NCI-H446 treated with DMSO at 0.1 percent for 48 hours (cell line): ENCODE data around the gene PARVB.

Experiments
- DNase-seq: peaks from one replicate; lab custom pipeline; 2025; lab: John Stamatoyannopoulos, UW

Gene PARVB

DNA sequence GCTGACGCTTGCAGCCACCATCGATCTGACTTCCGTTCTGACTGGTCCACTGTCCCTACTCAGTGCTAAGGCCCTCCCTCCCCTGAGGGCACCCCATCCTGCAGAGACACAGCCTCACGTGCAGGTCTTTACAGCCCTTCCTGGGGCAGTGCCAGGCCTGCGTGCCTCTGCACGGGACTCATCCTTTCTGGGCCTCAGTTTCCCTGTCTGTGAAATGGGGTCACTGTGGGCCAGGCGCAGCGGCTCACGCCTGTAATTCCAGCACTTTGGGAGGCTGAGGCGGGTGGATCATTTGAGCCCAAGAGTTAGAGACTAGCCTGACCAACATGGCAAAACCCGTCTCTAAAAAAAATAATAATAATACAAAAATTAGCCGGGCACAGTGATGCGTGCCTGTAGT lies 138.9 kb downstream of the PARVB start:
- no peak for DNase-seq

DNA sequence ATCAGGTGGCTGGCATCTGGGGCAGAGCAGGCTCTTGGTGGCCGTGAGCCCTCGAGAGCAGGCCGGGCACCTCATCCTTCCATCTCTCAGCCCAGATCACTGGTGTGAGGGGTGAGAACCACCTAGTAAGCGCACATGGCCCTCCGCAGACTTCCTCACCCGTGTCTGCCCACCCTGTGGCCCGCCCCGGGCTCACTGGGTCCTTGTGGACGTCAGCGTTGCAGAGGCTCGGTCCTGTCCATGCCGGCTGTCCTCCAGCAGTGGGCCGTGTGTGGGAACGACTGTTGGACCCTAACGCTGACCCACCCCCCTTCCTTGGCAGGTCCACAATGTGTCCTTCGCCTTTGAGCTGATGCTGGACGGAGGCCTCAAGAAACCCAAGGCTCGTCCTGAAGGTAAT lies 139.4 kb downstream of the PARVB start:
- DNase-seq = no peak

- DNase-seq = no peak
These were observed 139.9 kb downstream of the PARVB start for GRCh38 chr22:44164031-44164430.

DNA sequence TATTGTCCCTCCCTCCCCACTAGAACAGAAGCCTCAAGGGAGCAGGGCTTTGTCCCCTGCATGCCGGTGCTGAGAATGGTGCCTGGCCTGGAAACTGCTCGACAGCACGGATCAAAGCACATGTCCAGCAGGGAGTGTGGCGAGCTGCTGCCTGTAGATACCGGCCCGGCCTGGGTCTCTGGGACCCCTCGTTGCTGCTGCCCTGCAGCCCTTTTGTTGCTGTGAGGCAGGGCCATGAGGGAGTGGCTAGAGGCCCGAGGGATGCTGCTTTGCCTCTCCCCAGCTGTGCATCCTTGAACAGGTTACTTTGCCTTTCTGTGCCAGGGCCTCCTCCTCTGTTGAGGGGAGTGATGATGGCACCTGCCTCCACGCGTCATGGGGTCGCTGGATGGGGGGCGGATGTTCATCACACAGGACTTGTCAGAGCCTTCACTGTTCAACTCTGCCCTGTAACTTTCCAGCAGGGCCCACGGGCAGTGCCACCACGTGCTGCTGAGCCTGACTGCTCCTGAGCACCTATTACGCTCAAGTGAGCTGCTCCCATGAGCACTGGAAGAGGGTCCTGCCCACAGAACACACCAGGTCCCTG lies 141.3 kb downstream of the PARVB start:
- DNase-seq = no peak

- no peak for DNase-seq
These were observed 142.6 kb downstream of the PARVB start for GRCh38 chr22:44166498-44167276.

- DNase-seq = no peak
These were observed 143.4 kb downstream of the PARVB start for GRCh38 chr22:44167501-44167900.

DNA sequence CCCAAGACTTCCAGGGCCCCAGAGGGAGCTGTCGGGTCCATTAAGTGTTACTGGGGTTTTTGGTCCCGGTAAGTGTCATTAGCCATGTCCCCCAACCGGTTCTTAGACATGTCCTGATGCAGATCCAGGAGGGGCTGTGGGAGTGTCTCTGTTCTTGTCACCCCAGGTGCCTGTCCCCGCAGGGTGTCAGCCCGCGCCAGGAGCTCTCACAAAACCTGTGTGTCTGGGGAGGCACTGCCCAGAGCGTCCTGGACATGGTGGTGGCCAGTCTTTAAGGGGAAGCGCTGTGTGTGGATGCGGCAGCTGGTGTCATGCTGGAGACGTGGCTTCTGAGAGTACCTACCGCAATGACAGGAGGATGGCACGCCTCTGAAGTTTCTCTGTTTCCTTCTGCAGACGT lies 144.1 kb downstream of the PARVB start:
- no peak for DNase-seq

DNA sequence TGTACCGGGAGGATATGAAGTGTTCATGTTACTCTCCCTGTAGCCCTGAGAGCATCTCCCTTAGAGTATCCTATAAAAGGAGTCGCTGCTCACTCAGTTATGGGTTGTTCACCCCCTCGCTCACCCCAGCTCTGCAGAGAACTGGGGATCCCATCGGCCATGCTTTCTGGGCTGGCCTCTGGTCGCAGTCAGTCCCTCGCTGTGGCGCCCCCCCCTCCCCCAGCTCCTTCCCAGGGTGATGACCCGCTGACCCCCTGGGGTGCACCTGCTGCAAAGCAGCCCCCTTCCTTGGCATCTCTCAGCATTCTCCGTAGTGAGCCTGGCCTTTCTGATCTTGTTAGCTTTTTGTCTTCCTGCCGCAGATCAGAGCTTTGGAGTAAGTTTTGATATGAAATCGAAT lies 146.4 kb downstream of the PARVB start:
- DNase-seq = no peak

DNA sequence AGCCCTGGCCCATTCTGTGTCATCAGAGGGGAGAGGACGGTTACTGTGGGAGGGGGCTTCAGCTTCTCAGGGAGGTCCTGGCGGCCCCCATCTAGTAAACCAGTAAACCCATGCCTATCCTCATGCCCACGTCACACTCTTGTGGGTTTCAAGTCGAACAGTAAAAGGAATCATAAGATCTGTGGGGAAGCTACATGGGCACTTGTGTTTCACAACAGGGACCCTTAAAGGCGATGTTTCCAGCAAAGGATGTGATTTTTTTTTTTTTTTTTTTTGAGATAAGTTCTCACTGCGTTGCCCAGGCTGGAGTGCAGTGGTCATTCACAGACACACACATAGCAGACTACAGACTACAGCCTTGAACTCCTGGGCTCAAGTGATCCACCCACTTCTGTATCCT lies 147.5 kb downstream of the PARVB start:
- no peak for DNase-seq

DNA sequence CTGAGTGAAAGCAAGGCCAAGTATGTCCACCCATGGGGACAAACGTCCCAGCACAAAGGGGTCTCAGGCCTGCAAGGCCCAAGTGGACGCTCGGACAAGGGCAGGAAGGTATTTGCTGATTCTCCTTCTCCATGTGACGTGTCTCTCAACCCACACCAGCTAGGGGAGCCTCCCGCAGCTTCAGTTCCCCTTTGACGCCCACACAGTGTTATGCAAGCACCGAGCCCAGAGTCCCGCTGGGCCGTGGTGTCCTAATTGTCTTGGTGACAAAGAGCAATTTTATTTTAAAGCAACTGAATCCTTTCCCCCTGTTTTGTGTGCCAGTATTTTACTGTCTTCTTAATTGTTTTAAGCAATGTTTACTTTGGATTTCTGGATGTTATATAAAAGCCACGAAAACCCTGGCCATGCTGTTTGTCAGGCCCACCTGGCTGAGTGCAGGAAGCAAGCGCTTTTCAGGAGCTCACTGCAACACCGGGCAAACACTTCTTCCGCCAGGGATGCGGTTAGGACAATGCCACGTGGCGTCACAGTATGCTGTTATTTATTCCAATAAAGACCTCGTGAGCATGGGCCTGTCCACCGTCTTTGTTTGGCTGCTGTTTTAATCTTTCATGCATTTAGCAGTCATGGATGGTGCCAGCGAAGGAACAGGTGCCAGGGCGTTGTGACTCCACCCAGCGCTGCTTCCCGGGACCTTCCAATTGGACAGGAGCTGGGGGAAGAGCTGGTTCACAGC lies 148.4 kb downstream of the PARVB start:
- DNase-seq = no peak

- DNase-seq = no peak
These were observed 149.1 kb downstream of the PARVB start for GRCh38 chr22:44173154-44173553.

GRCh38 chr22:44175676-44176075 lies 151.6 kb downstream of the PARVB start:
- DNase-seq = no peak

GRCh38 chr22:44179196-44179988 lies 155.3 kb downstream of the PARVB start:
- no peak for DNase-seq

DNA sequence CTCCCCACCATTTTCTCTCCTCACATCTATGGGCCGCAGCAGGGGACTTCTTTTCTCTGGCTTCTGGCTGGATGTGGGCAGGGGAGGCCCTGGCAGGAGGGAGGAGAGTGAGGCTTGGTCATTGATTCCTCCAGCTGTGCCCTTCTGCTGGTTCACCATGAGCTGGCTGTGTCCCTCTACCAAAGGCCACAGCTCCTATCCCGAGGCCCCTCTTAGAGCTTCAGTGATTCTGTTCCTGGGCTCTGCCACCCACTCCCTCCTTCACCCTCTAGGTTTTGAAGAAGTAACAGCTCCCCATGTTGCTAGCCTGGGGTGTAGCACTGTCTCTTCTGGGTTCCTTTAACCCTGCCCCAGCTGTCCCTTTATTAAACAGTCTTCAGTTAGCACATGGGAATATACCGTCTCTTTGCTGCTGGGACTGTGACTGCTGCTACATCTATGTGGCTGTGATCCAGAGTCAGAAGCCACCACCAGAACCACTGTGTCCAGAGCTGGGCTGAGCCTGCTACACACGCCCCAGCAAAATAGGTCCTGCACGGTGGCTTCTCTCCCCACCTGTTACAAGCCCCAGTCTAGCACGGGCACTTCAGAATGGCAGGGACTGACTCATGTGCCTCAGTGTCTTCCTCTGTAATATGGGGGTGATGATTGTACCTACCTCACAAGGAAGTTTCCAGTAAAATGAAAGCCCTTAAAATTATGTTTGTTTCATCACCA lies 156.0 kb downstream of the PARVB start:
- no peak for DNase-seq

DNA sequence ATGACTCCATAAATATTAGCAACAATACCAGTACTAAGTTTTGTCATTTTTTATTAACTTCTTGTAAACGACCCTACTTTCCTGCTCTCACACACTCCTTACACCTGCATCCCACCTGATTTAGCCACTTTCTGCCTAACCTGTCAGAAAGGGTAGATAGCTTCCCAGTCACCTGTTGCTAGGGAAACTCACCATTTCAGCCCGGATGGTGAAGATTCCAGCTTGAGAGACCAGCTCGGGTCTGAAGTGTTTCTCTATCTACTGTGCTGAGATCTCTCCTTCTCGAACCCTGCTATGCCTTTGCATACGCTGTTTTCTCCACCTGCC lies 156.6 kb downstream of the PARVB start, which contains the start of gene PARVG:
Gene PARVG (plus strand): TSS at position 220 of the 327 bp plus-strand sequence. CDS start 2,405 bp downstream, outside the sequence.
- DNase-seq = no peak

DNA sequence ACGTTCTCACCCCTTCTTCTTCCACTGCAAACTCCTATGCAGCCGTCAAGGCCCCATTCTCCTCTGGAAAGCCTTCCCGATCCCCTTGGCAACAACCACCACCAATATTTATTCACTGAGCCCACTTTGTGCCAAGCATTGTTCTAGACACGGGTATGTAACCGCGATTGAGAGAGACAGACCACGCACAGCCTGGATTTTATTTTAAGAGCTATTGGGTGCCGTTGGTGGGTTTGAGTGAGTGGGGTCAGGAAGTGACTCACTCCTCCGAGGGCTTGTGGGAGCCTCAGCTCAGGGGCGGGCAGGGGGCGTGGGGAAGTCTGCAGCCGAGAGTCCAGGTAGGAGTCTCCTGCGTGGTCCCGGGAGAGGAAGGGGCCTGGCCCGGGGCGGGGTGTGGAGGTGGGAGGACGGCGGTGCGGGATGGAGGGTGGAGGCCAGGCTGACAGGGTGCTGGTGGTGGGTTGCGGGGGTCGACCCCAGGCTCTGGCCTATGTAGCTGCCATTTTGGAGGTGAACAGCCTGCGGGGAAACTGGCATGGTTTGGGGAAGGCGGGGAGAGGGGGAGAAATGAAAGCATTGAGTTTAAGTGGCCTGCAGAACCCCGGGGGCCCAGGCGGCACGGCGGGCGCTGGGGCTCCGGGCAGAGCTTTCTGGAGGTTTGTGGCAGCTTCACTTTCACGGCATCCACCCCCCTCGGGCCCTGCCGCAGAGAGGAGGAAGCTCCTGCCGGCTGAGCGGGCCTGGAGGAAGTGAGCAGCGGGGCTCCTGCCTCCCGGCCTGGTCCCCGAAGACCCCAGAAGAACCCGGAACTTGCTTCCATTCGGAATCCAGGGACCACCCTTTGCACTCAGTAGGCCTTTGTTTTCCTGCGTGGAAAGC lies 157.2 kb downstream of the PARVB start:
- DNase-seq = no peak

DNA sequence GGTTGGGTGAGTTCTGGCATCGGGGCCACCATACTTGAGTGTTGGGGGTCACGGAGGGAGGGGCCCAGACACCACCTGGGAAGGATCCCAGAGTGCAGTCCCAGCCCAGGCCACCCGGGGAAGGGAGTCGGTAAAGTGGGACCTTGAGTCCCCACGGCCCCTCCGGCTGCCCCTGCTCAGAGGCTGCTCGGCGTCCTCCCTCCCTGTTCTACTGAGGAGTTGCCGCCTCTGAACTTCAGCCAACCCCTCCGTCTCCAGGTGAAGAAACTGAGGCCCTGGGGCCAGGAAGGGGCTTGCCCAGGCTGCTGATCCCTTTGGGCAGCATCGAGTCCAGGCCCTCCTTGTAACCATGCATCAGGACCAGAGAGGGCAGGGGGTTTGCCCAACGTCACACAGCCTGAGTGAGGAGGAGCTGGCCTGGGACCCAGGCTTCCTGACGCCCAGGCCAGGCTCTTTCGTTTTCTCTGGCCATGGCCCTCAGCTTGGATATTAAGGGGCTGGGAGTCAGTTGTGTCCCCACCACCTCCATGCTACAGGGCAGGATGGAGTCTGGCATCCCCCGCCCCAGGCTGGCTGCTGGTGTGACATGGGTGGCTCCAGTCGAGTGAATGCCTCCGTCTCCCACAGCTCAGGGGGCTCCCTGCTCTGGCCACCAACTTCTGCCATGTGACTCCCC lies 157.9 kb downstream of the PARVB start:
- no peak for DNase-seq

DNA sequence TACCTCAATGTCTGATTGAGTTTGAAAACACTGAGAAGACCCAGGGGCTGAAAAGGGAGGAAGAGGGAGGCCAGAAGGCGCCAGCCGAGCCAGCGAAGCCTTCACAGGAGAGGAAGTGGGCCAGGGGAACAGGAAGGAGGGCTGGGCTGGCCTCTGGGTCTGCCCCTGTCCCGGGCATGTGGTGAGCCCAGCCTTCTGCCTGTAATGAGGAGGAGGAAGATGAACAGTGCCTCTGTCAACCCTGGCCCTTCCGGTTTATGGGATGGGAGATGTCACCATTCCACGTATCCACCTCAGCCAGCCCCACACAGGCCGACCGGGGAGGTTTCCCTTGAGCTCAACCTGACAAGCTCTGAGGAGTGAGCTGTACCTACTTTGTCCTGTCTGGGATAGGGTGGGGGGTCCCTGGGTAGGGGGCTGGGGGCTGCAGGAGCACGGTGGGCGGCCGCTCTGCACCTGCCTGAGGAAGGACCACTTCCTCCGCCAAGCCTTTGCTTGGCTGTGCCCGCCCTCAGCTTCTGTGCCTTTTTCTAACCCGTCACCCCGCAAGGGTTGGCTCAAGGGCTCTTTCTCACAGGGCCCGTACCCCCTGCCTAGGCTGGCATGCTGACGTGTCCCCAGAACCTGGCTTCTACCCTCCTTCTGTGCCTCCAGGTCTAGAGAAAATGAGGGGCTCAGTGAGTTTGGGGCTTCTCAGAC lies 158.6 kb downstream of the PARVB start:
- DNase-seq = no peak

DNA sequence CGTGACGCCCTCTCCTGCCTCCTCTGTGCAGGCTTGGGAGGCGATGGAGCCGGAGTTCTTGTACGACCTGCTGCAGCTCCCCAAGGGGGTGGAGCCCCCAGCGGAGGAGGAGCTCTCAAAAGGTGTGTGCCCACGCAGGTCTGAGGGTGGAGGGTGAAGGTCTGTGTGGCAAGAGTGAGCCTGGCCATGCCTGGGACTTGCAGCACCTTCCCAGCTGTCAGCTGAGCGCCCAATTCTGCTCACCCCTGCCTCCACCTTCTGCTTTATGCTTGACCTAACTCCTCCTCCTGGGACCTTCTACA lies 159.1 kb downstream of the PARVB start:
- DNase-seq = no peak

DNA sequence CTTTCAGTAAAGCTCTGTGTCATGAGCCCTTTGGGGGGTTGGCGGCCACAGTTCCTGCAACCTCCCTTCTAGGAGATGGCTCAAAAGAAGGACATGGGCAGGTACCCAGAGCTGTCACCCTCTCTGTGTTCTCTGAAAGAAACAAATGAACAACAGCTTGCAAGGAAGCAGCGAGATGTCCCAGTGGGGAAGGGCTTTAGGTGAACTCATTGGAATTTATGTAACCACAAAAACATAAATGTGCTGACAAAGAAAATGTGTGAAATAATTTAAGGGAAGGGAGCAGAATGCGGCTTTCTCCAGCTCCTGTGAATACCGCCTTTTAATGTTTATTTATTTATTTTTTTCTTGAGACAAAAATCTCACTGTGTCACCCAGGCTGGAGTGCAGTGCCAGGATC lies 159.9 kb downstream of the PARVB start:
- no peak for DNase-seq
